ENCODE data around the gene FBXL22. TPM values are rescaled to one million over a fixed set of nuclear protein-coding genes. Genes with fewer than 3 reads are reported as not detected.

FBXL22 gene
- polyA plus RNA-seq, 1 experiment = 1.3 TPM

DNA sequence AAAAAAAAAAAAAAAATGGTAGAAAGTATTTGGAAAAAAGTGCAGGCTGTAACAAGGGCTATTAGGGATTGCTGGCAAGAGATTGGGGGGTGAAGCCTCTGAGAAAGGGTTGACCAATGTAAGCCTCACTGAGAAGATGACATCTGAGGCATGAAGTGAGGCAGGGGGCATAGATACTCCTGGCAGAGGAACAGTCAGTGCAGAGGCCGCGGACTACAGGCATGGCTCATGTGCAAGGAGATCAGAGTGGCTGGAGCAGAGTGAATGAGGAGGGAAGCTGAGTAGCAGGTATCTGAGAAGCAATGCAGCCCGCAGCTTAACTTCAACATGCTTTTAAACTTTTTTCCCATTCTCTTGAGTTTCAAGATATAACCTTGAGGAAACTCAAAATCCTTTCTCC lies 5.4 kb downstream of the FBXL22 start:
- no peak for TF ChIP-seq CTCF (IDR thresholded peaks at IDR 0.05; ENCODE audit: low read depth, low read length)
- DNase-seq (ENCODE audit: low read depth, low spot score) = no peak
- POLR2A ChIA-PET = interaction anchor here (0.6 kb wide), 1 partner anchor 37 kb away, joined by 6 read pairs; no protein-coding TSS in a partner anchor
- Histone ChIP-seq H3K27ac (ENCODE audit: low read depth, low read length) (no peak overlapping the region), H3K9me3 (ENCODE audit: control insufficient read depth, insufficient read depth, low read length) (no peaks in the 10 kb centered on the region; the same call in 1 of the 2 replicates), H3K27me3 (ENCODE audit: control insufficient read depth, insufficient read depth, low read length) (no peaks in the 10 kb centered on the region), H3K4me3 (ENCODE audit: low read depth, low read length) (no peak overlapping the region)
- CTCF ChIA-PET = interaction anchor here (0.8 to 3.0 kb wide), 3 partner anchors 8 to 289 kb away, joined by 3 to 22 read pairs (median 8); no protein-coding TSS in a partner anchor

DNA sequence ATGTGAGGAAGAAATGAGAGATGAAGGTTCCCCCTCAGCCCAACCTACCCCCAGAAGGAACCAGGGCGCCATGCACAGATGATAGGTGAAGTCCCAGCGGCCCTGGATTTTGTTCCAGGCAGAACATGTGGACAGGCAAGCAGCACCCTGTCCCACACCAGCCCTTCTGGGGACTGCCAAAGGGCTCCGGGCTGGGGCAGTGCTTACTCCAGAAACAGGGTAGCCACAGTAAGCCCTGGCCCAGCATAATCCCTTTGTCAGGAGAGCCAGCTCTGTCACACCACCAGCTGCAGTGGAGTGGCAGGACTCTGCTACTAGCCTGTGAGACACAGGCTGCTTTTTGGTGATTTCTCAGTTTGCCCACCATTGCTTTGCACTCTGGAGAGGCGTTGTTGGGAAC lies 6.3 kb downstream of the FBXL22 start:
- H3K27ac ChIP-seq (ENCODE audit: low read depth, low read length) = no peak overlapping the region
- CTCF ChIA-PET = interaction anchor here (3.0 kb wide), 1 partner anchor 7 kb away, joined by 22 read pairs; no protein-coding TSS in a partner anchor
- no peak for DNase-seq (ENCODE audit: low read depth, low spot score)
- POLR2A ChIA-PET = no interaction called here
- no peaks in the 10 kb centered on the region; the same call in 1 of the 2 replicates for H3K9me3 ChIP-seq (ENCODE audit: control insufficient read depth, insufficient read depth, low read length)
- H3K4me3 ChIP-seq (ENCODE audit: low read depth, low read length) = no peak overlapping the region
- TF ChIP-seq CTCF (IDR thresholded peaks at IDR 0.05; ENCODE audit: low read depth, low read length) = no peak
- no peaks in the 10 kb centered on the region for H3K27me3 ChIP-seq (ENCODE audit: control insufficient read depth, insufficient read depth, low read length)

GRCh38 chr15:63604281-63604680 lies 7.1 kb downstream of the FBXL22 start:
- H3K9me3 ChIP-seq (ENCODE audit: control insufficient read depth, insufficient read depth, low read length) = no peaks in the 10 kb centered on the region; the same call in 1 of the 2 replicates
- H3K27me3 ChIP-seq (ENCODE audit: control insufficient read depth, insufficient read depth, low read length) = no peaks in the 10 kb centered on the region
- CTCF ChIA-PET = interaction anchor here (0.6 kb wide), 1 partner anchor 323 kb away, joined by 5 read pairs; no protein-coding TSS in a partner anchor
- POLR2A ChIA-PET = no interaction called here
- no peak overlapping the region for H3K4me3 ChIP-seq (ENCODE audit: low read depth, low read length)
- no peak overlapping the region for H3K27ac ChIP-seq (ENCODE audit: low read depth, low read length)
- no peak for TF ChIP-seq CTCF (IDR thresholded peaks at IDR 0.05; ENCODE audit: low read depth, low read length)
- no peak for DNase-seq (ENCODE audit: low read depth, low spot score)

- Histone ChIP-seq H3K27me3 (ENCODE audit: control insufficient read depth, insufficient read depth, low read length) (no peaks in the 10 kb centered on the region), H3K9me3 (ENCODE audit: control insufficient read depth, insufficient read depth, low read length) (no peaks in the 10 kb centered on the region; the same call in 1 of the 2 replicates), H3K4me3 (ENCODE audit: low read depth, low read length) (no peak overlapping the region), H3K27ac (ENCODE audit: low read depth, low read length) (no peak overlapping the region)
- ChIA-PET CTCF (interaction anchor here (0.6 kb wide), 1 partner anchor 323 kb away, joined by 5 read pairs; no protein-coding TSS in a partner anchor), POLR2A (no interaction called here)
- TF ChIP-seq CTCF (IDR thresholded peaks at IDR 0.05; ENCODE audit: low read depth, low read length) = no peak
- no peak for DNase-seq (ENCODE audit: low read depth, low spot score)
Measured at GRCh38 chr15:63605036-63605435, 7.8 kb downstream of the FBXL22 start.

- no peak overlapping the region for H3K27ac ChIP-seq (ENCODE audit: low read depth, low read length)
- ChIA-PET CTCF (no interaction called here), POLR2A (no interaction called here)
- TF ChIP-seq CTCF (IDR thresholded peaks at IDR 0.05; ENCODE audit: low read depth, low read length) = no peak
- no peak overlapping the region for H3K4me3 ChIP-seq (ENCODE audit: low read depth, low read length)
- H3K27me3 ChIP-seq (ENCODE audit: control insufficient read depth, insufficient read depth, low read length) = no peaks in the 10 kb centered on the region
- no peak for DNase-seq (ENCODE audit: low read depth, low spot score)
- H3K9me3 ChIP-seq (ENCODE audit: control insufficient read depth, insufficient read depth, low read length) = no peaks in the 10 kb centered on the region; the same call in 1 of the 2 replicates
Measured at GRCh38 chr15:63605816-63606215, 8.6 kb downstream of the FBXL22 start.

Data from AG04450 (cell line).